Colon (tissue), 2 donors: ENCODE results near the gene WDR5.

ENCODE experiments used
- FAIRE-seq: peaks from 2 replicates; lab custom pipeline; 2012; peaks lifted over from hg19 to GRCh38; lab: Jason Lieb, UNC
- donor health status: control.
- donor health status: control.

The WDR5 gene

GRCh38 chr9:134159566-134160245 lies 23.8 kb downstream of the WDR5 start:
- FAIRE-seq: no peak

- no peak for FAIRE-seq
Observed at GRCh38 chr9:134161647-134162046, 25.8 kb downstream of the WDR5 start.

GRCh38 chr9:134162212-134162775 lies 26.4 kb downstream of the WDR5 start:
- no peak for FAIRE-seq

GRCh38 chr9:134162926-134163370 lies 27.1 kb downstream of the WDR5 start:
- no peak for FAIRE-seq

- no peak for FAIRE-seq
Observed at GRCh38 chr9:134163371-134164196, 27.7 kb downstream of the WDR5 start.

- no peak for FAIRE-seq
Observed at GRCh38 chr9:134164879-134165278, 29.0 kb downstream of the WDR5 start.

- no peak for FAIRE-seq
Observed at GRCh38 chr9:134165357-134166315, 29.8 kb downstream of the WDR5 start.

GRCh38 chr9:134166374-134166773 lies 30.5 kb downstream of the WDR5 start:
- FAIRE-seq: no peak

GRCh38 chr9:134167530-134167931 lies 31.6 kb downstream of the WDR5 start:
- FAIRE-seq: no peak

- no peak for FAIRE-seq
Observed at GRCh38 chr9:134168757-134169550, 33.1 kb downstream of the WDR5 start.

- no peak for FAIRE-seq
Observed at GRCh38 chr9:134169724-134170401, 34.0 kb downstream of the WDR5 start.

GRCh38 chr9:134170532-134171315 lies 34.8 kb downstream of the WDR5 start:
- no peak for FAIRE-seq

GRCh38 chr9:134171316-134172197 lies 35.7 kb downstream of the WDR5 start:
- no peak for FAIRE-seq

GRCh38 chr9:134172198-134173126 lies 36.6 kb downstream of the WDR5 start:
- no peak for FAIRE-seq

GRCh38 chr9:134173127-134174072 lies 37.5 kb downstream of the WDR5 start:
- FAIRE-seq: no peak

GRCh38 chr9:134174073-134174449 lies 38.2 kb downstream of the WDR5 start:
- no peak for FAIRE-seq
